Dermis blood vessel endothelial cell (primary cell): ENCODE results near the gene CHRNG. TPM values are rescaled to one million over a fixed set of nuclear protein-coding genes. Genes with fewer than 3 reads are reported as not detected.
"Not testable (repeated sequence)": the region's sequence is repeated elsewhere in the genome, so short reads cannot be mapped to it uniquely, and the experiment has no call there.

ENCODE experiments used
- DNase-seq: peaks from one replicate; pipeline ENCODE4 v3.0.0; 2010
- total RNA-seq: library from RNA; depleted of rRNA; stranded (reverse); fragments of >200 nt; gene quantifications from 2 replicates; pipeline ENCODE4 v1.2.3, GENCODE V29; 2014

The CHRNG gene
- total RNA-seq, 1 donor from 2014 or later, result not detected

- no peak for DNase-seq
These were observed 10.6 kb upstream of the CHRNG start for GRCh38 chr2:232528746-232529460.

GRCh38 chr2:232529806-232530547 lies 9.5 kb upstream of the CHRNG start:
- no peak for DNase-seq

- no peak for DNase-seq
These were observed 8.7 kb upstream of the CHRNG start for GRCh38 chr2:232530626-232531260.

- DNase-seq, result no peak
These were observed 7.1 kb upstream of the CHRNG start for GRCh38 chr2:232532419-232532818.

GRCh38 chr2:232532821-232533220 lies 6.7 kb upstream of the CHRNG start:
- not testable (repeated sequence) for DNase-seq

GRCh38 chr2:232533944-232534710 lies 5.4 kb upstream of the CHRNG start:
- no peak for DNase-seq

- no peak for DNase-seq
These were observed 4.4 kb upstream of the CHRNG start for GRCh38 chr2:232534940-232535651.

GRCh38 chr2:232535761-232536530 lies 3.5 kb upstream of the CHRNG start:
- DNase-seq, result no peak

GRCh38 chr2:232537079-232537478 lies 2.4 kb upstream of the CHRNG start:
- peak; percentile 23 for DNase-seq

- DNase-seq, result no peak
These were observed 2.0 kb upstream of the CHRNG start for GRCh38 chr2:232537499-232537898.

- no peak for DNase-seq
These were observed 821 bp upstream of the CHRNG start for GRCh38 chr2:232538671-232539070.

- DNase-seq, result no peak
These were observed 1.0 kb downstream of the CHRNG start for GRCh38 chr2:232540441-232541041.

GRCh38 chr2:232541195-232541960 lies 1.9 kb downstream of the CHRNG start:
- no peak for DNase-seq

- no peak for DNase-seq
These were observed 2.6 kb downstream of the CHRNG start for GRCh38 chr2:232541961-232542714.

GRCh38 chr2:232542715-232543467 lies 3.4 kb downstream of the CHRNG start:
- no peak for DNase-seq

GRCh38 chr2:232543491-232543890 lies 4.0 kb downstream of the CHRNG start:
- no peak for DNase-seq

- DNase-seq, result no peak
These were observed 4.6 kb downstream of the CHRNG start for GRCh38 chr2:232543928-232544631.

GRCh38 chr2:232544674-232545073 lies 5.2 kb downstream of the CHRNG start:
- no peak for DNase-seq
